ENCODE data around the gene SYNJ2.

The SYNJ2 gene

GRCh38 chr6:158030380-158031300, 49.0 kb downstream of the SYNJ2 start:
- DNase-seq: no peak

- peak; percentile 83 for DNase-seq
Observed at GRCh38 chr6:158031381-158032353, 50.0 kb downstream of the SYNJ2 start.

- no peak for DNase-seq
Observed at GRCh38 chr6:158032354-158032733, 50.7 kb downstream of the SYNJ2 start.

- no peak for DNase-seq
Observed at GRCh38 chr6:158033077-158033750, 51.6 kb downstream of the SYNJ2 start.

- DNase-seq: no peak
Observed at GRCh38 chr6:158033751-158034702, 52.4 kb downstream of the SYNJ2 start.

- DNase-seq: no peak
Observed at GRCh38 chr6:158036261-158036660, 54.6 kb downstream of the SYNJ2 start.

- no peak for DNase-seq
Observed at GRCh38 chr6:158037021-158037420, 55.4 kb downstream of the SYNJ2 start.

- no peak for DNase-seq
Observed at GRCh38 chr6:158037771-158038170, 56.1 kb downstream of the SYNJ2 start.

- no peak for DNase-seq
Observed at GRCh38 chr6:158038291-158039177, 56.9 kb downstream of the SYNJ2 start.

- DNase-seq: no peak
Observed at GRCh38 chr6:158039178-158039557, 57.5 kb downstream of the SYNJ2 start.

- no peak for DNase-seq
Observed at GRCh38 chr6:158039571-158040050, 57.9 kb downstream of the SYNJ2 start.

GRCh38 chr6:158040051-158040803, 58.6 kb downstream of the SYNJ2 start:
- no peak for DNase-seq

- no peak for DNase-seq
Observed at GRCh38 chr6:158040804-158041347, 59.2 kb downstream of the SYNJ2 start.

GRCh38 chr6:158041370-158041769, 59.7 kb downstream of the SYNJ2 start:
- DNase-seq: no peak

- no peak for DNase-seq
Observed at GRCh38 chr6:158041788-158042187, 60.1 kb downstream of the SYNJ2 start.

- DNase-seq: no peak
Observed at GRCh38 chr6:158042245-158042798, 60.7 kb downstream of the SYNJ2 start.

GRCh38 chr6:158043008-158043407, 61.3 kb downstream of the SYNJ2 start:
- no peak for DNase-seq

- DNase-seq: no peak
Observed at GRCh38 chr6:158043586-158044524, 62.2 kb downstream of the SYNJ2 start.
